ENCODE measurements around the gene CAMK2A.

- no peak for TF ChIP-seq ZNF555 (tag by site-specific recombination; conservative IDR thresholded peaks at IDR 0.05)
- TF ChIP-seq ZNF394 (tag by site-specific recombination; IDR thresholded peaks at IDR 0.05; ENCODE audit: borderline replicate concordance), result no peak
- no peak for TF ChIP-seq TCF7L2 (IDR thresholded peaks at IDR 0.05; ENCODE audit: borderline replicate concordance, low read depth, low read length)
- TF ChIP-seq CTCF (tag by site-specific recombination; IDR thresholded peaks at IDR 0.05), result no peak
- TF ChIP-seq ZNF501 (tag by site-specific recombination; IDR thresholded peaks at IDR 0.05), result no peak
- no peak for TF ChIP-seq ZBTB44 (tag by site-specific recombination; IDR thresholded peaks at IDR 0.05)
- TF ChIP-seq FEZF1 (tag by site-specific recombination; IDR thresholded peaks at IDR 0.05), result no peak
- TF ChIP-seq ZNF76 (tag by site-specific recombination; IDR thresholded peaks at IDR 0.05; ENCODE audit: borderline replicate concordance, low read depth), result no peak
- no peak for TF ChIP-seq ZNF433 (tag by site-specific recombination; IDR thresholded peaks at IDR 0.05; ENCODE audit: low read depth)
- TF ChIP-seq SP2 (tag by site-specific recombination; IDR thresholded peaks at IDR 0.05), result no peak
- no peak for TF ChIP-seq YY1 (tag by site-specific recombination; IDR thresholded peaks at IDR 0.05)
- no peak for TF ChIP-seq ZNF423 (tag by site-specific recombination; IDR thresholded peaks at IDR 0.05)
- TF ChIP-seq REST (tag by site-specific recombination; IDR thresholded peaks at IDR 0.05), result no peak
Measured at GRCh38 chr5:150239099-150239793, 50.3 kb downstream of the CAMK2A start.

Data from HEK293 (cell line).